Stimulated activated CD8-positive, alpha-beta memory T cell treated with anti-CD3 and anti-CD28 coated beads, Interleukin-12 subunit alpha, Interleukin-12 subunit beta, amount 100 ng/mL, for 1 hour (primary cell): ENCODE measurements around the gene TMA16.
"Not testable (repeated sequence)": the region's sequence is repeated elsewhere in the genome, so short reads cannot be mapped to it uniquely, and the experiment has no call there.

Experiments
- DNase-seq: peaks from one replicate; pipeline ENCODE4 v3.0.0-alpha.2; 2020; ENCODE audit warnings: low read depth

The TMA16 gene

GRCh38 chr4:163494360-163495241, at the start of gene TMA16:
TMA16 (plus strand) TSS chr4:163494690; CDS start chr4:163494802, 112 bp downstream.
- peak; percentile 56 for DNase-seq

GRCh38 chr4:163447023-163447422, 47.5 kb upstream of the TMA16 start:
- DNase-seq, result not testable (repeated sequence)

GRCh38 chr4:163447481-163447880, 47.0 kb upstream of the TMA16 start:
- no peak for DNase-seq

- no peak for DNase-seq
These were observed 45.8 kb upstream of the TMA16 start for GRCh38 chr4:163448540-163449203.

- DNase-seq, result no peak
These were observed 31.9 kb upstream of the TMA16 start for GRCh38 chr4:163462556-163462955.

- DNase-seq, result no peak
These were observed 27.3 kb upstream of the TMA16 start for GRCh38 chr4:163467082-163467770.

- no peak for DNase-seq
These were observed 24.1 kb upstream of the TMA16 start for GRCh38 chr4:163470391-163470790.

GRCh38 chr4:163473130-163473529, 21.4 kb upstream of the TMA16 start:
- DNase-seq, result no peak

- DNase-seq, result no peak
These were observed 20.9 kb upstream of the TMA16 start, which contains the start of gene TKTL2 for GRCh38 chr4:163473576-163473975. TKTL2 (minus strand) TSS chr4:163473754; CDS start chr4:163473734, 20 bp downstream.

- DNase-seq, result no peak
These were observed 20.5 kb upstream of the TMA16 start for GRCh38 chr4:163474027-163474426.

- no peak for DNase-seq
These were observed 17.6 kb upstream of the TMA16 start for GRCh38 chr4:163476761-163477438.

GRCh38 chr4:163482190-163482589, 12.3 kb upstream of the TMA16 start:
- no peak for DNase-seq

GRCh38 chr4:163484906-163485305, 9.6 kb upstream of the TMA16 start:
- peak; percentile 27 for DNase-seq

- DNase-seq, result no peak
These were observed 8.9 kb upstream of the TMA16 start for GRCh38 chr4:163485589-163485988.

GRCh38 chr4:163486321-163486720, 8.2 kb upstream of the TMA16 start:
- no peak for DNase-seq

GRCh38 chr4:163489929-163490328, 4.6 kb upstream of the TMA16 start:
- no peak for DNase-seq

GRCh38 chr4:163492951-163493504, 1.5 kb upstream of the TMA16 start:
- no peak for DNase-seq

- no peak for DNase-seq
These were observed 689 bp upstream of the TMA16 start for GRCh38 chr4:163493643-163494359.

GRCh38 chr4:163495900-163496299, 1.4 kb downstream of the TMA16 start:
- DNase-seq, result no peak

GRCh38 chr4:163500586-163500985, 6.1 kb downstream of the TMA16 start:
- DNase-seq, result no peak

GRCh38 chr4:163505374-163505773, 10.9 kb downstream of the TMA16 start:
- DNase-seq, result no peak
